ENCODE measurements around the gene ZNF276. TPM values are rescaled to one million over a fixed set of nuclear protein-coding genes. Genes with fewer than 3 reads are reported as not detected.
"Not testable (repeated sequence)": the region's sequence is repeated elsewhere in the genome, so short reads cannot be mapped to it uniquely, and the experiment has no call there.

ZNF276 gene
- total RNA-seq, 1 experiment from 2014 or later = 48.3 TPM

DNA sequence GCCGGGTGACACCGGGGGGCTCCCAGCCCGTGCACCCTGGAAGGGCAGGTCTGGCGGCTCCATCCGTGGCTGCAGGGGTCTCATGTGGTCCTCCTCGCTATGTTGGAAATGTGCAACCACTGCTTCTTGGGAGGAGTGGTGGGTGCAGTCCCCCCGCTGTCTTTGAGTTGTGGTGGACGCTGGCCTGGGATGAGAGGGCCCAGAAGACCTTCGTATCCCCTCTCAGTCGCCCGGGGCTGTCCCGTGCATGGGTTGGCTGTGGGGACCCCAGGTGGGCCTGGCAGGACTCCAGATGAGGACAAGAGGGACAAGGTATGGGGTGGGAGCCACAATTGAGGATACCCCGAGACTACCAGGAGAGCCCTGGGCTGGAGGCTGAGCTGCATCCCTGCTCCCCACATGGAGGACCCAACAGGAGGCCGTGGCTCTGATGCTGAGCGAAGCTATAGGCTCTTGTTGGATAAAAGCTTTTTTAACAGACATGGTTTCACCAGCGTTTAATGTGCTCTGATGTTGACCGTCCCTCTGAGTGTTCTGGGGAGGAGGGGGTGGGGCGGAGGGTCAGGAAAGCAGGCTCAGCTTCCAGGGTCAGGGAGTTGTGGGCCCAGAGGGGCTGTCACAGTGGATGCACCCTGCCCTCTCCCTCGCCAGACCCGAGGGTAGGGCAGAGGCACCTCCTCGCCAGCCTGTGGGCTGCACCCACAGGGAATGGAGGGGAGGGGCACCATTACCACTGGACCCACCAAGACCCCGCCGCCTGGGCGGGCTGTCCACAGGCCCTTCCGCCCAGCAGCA, 25.3 kb upstream of the ZNF276 start:
- no peak for DNase-seq (ENCODE audit: low spot score)

DNA sequence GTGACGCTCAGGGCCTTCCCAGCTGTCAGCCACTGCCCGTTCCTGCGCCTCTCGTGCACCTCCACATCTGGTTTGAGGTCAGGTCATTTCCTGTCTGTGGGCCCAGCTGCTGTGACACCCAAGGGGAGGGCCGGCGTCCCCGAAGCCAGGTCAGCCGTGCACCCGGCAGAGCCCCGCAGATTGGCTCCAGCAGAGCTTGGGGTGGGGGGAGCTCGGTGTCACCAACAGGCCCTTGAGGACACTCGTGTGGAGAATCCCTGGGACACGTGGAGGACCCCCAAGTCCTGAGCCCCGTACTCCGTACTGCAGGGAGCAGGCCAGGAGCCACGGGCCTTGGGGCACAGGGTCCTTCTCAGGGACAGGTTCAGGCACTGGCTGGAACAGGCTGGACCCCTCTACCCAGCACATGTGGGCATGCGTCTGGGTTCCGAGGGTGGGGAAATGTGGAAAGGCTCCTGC, 24.6 kb upstream of the ZNF276 start:
- no peak for DNase-seq (ENCODE audit: low spot score)

GRCh38 chr16:89697161-89697615, 24.1 kb upstream of the ZNF276 start:
- no peak for DNase-seq (ENCODE audit: low spot score)

- no peak for DNase-seq (ENCODE audit: low spot score)
Measured at GRCh38 chr16:89697616-89698331, 23.6 kb upstream of the ZNF276 start.

- not testable (repeated sequence) for DNase-seq (ENCODE audit: low spot score)
Measured at GRCh38 chr16:89698717-89699116, 22.6 kb upstream of the ZNF276 start.

- DNase-seq (ENCODE audit: low spot score) = not testable (repeated sequence)
Measured at GRCh38 chr16:89699629-89700099, 21.7 kb upstream of the ZNF276 start.

DNA sequence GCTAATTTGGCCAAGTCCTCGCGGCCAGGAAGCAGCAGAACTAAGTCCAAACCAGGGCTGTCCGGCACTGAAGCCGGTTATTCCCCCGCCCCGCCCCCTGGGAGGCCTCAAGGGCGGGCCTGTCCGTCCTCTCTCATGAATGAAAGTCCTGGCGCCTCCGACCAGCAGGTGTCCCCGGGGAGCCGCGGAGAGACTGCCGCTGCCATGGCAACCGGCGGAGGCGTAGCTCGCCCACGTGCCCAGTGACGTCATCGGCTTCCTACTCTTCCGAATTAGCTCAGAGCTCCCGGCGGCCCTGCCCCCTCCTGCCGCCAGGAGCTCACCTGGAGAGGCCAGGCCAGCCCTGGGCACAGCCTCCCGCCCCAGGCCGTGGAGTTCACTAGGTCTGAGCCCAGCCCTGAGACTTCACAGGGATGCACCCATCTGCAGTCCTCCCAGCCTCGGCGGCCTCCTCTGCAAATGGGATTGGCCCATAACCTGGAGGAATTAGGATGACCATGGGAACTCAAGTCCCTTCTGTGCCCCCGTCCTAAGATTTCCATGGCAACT, 21.2 kb upstream of the ZNF276 start:
- DNase-seq (ENCODE audit: low spot score) = peak; percentile 99

GRCh38 chr16:89700649-89701424, 20.5 kb upstream of the ZNF276 start:
- peak; percentile 77 for DNase-seq (ENCODE audit: low spot score)

DNA sequence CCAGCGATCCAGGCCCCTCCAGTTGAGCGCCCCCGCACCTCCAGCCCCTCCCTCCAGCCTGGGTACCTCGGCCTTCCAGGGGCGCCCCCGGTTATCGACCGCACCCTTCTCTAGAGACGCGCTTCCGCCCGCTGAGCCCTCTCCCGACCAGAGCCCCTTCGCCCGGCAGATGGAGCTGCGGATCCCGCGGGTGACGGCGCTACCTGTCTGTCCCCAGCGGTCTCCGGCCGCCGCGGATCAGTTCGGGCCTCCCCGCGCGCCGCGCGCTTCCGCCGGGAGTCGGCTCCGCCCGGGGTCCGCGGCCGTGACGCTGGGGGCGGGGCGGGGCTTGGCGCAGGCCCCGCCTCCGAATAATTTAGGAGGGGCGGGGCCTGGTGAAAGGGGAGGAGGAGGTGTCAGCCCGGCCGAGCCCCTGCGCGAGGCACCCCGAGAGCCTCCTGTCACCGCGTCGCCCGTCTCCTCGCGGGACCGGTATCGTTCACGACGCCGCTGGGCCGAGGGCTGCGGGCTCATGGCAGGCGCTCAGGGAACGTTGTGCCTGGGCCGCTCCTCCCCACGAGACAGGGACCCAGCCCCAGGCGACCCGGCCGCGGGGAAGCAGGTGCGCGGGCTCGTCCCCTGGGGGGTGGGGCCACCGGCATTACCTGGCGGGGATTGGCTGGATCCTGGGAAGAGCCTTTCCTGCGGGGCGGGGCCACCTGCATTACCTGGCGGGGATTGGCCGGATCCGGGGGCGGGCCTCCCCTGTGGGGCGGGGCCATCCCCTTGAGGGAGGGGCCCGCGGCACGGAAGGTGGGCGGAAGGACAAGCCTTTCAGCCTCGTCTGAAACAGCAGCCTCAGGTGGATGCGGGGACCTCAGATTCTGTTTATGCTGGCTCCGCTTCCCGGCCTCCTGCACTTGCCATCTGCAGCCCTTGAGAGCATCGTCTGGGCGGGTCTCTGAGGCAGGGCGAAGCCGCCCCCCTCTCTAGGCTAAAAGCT, 19.6 kb upstream of the ZNF276 start, which contains the start of gene SPATA2L:
TSS of gene SPATA2L (minus strand) at position 281 of the 982 bp plus-strand sequence. CDS start 473 bp downstream, outside the sequence.
- DNase-seq (ENCODE audit: low spot score) = peak; percentile 95

DNA sequence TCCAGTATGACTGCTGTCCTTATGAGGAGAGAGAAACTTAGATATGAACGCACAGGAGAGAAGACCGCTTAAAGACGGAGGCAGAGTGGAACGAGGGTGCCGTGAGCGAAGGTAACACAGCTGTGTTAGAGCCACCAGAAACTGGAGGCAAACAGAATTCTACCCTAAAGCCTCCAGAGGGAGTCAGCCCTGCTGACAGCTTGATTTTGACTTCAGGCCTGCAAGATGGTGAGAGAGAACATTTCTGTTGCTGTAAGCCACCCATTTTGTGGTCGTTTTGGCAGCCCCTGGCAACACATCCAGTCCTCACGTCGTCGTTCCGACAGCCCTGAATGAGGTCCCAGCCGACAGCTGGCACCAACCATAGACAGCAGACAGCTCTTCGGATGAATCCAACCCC, 17.1 kb upstream of the ZNF276 start:
- DNase-seq (ENCODE audit: low spot score) = no peak

DNA sequence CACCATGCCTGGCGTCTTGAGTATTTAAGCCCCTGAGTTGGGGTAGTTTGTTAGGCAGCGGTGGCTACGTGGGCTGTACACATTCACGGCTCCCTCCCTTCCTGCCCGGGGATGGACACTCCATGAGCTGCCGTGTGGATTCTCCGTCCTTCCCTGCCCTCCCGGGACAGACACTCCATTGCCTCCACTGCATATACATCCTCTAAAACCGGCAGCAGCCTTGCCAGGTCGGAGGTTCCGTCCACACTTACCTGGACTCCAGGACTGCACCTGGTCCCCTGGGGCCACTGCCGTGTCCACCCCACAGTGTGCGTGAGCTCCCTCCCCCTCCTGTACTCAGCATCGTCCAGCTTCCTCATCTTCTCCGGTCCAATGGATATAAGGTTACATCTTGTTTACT, 16.3 kb upstream of the ZNF276 start:
- no peak for DNase-seq (ENCODE audit: low spot score)

DNA sequence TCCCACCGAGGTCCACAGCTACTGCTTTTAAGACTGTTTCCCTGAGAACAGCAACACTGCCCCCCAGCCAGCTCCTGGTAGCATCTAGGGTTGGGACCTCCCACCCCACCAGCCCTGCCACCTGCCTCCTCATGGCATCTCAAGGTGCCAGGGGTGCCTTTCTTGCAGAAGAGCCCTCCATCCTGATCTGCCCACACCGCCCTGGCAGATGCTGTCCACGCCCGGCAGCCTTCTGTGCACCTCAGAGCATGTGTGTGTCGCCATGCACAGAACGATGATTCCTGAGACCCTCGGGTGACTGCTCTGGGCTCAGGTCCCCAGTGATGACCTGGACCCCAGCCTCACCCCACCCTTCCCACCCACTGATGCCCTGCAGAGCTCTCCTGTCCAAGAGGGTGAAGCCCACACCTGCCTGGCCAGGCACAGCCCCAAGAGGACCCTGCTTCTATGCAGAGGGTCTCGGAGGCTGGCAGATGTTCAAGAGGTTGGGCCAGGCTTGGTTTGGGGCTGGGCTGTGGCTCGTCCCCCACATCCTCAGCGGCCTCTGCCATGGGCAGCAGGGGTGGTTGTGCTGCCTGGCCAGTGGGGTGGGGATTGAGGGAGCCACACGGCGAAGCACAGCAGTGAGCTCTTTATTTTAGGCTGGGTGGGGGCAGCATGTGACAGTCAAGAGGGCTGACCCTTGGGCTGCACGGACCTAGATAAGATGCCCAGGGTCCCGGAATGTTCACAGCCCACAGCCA, 14.6 kb upstream of the ZNF276 start:
- no peak for DNase-seq (ENCODE audit: low spot score)

DNA sequence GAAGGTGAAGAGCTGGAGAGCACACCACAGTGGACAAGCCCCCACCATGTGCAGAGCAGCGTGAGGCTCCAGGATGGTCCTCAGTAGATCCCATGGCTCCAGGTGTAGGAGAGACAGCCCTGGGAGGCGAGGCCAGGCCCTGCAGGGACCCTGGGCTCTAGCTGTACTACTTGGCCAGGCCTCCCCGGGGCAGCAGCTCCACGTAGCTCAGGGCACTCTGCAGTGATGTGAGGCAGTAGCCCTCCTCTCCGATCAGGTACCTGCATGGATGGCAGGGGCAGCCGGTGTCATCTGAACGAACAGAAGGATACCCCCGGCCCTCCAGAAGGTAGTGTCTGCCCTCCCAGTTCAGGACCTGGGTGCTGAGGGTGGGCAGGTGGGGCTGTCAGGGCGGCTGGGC, 13.6 kb upstream of the ZNF276 start:
- DNase-seq (ENCODE audit: low spot score) = no peak

- DNase-seq (ENCODE audit: low spot score) = no peak
Measured at GRCh38 chr16:89708481-89708931, 12.8 kb upstream of the ZNF276 start.

GRCh38 chr16:89709166-89709565, 12.2 kb upstream of the ZNF276 start:
- no peak for DNase-seq (ENCODE audit: low spot score)

DNA sequence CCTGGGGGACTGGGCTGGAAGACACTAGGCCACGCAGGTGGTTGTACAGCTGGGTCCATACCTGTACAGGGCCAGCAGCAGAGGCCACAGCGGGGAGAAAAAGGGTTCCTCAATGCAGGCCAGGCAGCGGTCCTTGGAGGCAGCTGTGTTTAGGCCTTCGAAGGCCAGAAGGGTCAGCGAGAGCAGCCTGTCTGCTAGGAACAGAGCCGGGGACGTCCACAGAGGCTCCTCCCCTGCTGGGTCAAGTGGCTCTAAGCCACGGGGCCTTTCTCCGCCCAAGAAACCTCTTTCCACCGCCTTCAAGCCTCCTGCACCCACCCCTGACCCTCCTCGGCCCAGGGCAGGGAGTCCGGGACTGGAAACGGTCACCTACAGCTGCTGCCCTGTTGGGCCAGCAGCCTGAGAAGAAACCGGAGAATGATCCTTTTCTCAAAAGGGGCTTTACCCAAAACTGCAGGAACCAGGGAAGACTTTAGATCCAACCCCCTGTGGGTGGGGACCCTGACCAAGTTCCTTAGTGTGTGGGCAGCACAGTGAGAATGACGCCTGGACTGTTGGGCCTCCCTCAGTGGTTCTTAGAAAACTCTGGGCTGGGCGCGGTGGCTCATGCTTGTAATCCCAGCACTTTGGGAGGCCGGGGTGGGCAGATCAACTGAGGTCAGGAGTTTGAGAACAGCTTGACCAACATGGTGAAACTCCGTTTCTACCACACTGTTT, 11.5 kb upstream of the ZNF276 start:
- DNase-seq (ENCODE audit: low spot score) = no peak

DNA sequence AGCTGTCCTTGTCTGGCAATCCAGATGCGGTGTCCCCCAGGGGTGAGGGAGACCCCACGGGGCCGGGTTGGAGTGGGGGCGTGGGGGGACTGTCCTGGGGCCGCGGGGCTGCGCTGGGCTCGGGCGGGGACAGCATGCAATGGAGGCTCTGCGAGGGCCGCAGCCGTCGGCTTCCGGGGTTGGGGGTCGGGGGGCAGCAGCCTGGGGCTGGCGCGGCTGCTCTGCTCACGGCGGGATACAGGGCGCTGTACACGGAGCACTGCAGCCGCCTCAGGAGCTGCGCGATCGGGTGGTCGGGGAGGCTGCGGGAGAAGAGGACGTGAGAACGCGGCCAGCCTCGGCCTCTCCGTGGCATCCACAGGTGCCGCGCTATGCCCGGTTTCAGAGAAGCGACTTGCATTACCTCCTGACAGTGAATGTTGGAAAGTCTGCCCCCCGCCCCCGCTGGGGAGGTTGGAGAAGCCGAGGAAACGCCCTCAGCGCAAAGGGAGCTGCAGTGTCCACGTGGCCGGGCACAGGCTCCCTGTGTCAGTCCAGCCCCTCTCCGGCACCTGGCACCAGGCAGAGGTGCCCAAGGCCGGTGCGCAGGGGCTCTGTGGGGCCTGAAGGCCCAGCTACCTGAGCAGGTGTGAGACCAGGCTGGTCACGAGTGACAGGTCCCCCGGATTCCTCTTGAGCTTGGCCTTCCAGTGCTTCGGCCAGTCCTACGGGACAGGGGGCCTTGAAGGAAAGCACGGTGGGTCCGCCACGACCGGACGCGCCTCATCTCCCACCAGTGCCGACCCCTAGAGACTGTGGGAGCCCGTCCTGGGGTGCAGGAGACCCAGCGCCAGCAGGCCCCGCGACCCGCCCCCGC, 10.4 kb upstream of the ZNF276 start:
- DNase-seq (ENCODE audit: low spot score) = no peak
